Measurements from ENCODE around the gene FREY1. TPM values are rescaled to one million over a fixed set of nuclear protein-coding genes. Genes with fewer than 3 reads are reported as not detected.

Gene FREY1
- total and polyA plus RNA-seq, 2 of the 4 experiments (the other 2 are of a cell fraction): 0.21 TPM; not detected in 1

DNA sequence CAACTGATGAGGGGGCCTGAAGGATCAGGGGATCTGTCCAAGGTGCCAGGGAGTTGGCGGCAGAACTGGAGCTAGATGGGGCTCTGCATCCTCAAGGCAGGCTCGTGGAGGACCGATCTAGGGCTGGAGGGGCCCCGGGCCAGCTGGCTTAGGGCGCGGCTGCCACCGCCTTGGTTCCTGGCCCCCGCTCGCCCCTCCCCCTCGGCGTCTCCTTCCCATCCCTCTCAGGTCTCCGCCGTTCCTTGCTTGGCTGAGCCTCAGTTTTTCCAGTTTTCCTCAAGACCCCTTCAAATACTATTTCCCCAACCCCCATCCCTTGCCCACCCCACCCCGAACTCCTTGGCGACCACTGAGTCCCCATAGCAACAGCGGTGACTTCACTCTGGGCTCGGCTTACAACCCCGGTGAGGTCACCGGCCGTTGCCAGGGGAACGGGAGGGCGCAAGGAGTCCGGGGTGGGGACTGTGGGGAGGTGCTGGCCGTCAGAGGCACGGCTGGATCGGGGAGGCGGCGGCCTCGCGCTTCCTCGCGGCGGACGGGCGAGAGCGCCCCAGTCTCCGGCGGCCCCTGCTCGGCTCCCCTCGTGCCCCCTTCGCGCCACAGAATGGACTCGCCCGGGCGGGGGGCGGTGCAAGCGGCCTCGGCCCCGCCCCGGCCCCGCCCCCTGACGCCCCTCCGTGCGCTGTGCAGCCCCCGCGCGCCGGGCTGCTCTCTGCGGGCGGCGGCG lies 7.5 kb downstream of the FREY1 start:
- Histone ChIP-seq H3K56ac (ENCODE audit: extremely low read depth, insufficient read depth, low read length) (peak overlapping the region; percentile 30; the same call in 1 of the 2 replicates), H3K36me3 (ENCODE audit: control insufficient read depth, insufficient read depth, low read length) (peaks cover 13% of the 10 kb centered on the region), H4K5ac (ENCODE audit: low read depth, low read length) (no peak overlapping the region), H2AK9ac (replicated peaks; ENCODE audit: low read depth, low read length, poor library complexity) (peak overlapping the region; percentile 93), H3K9ac (ENCODE audit: low read depth, low read length) (peak overlapping the region; percentile 64; the same call in 1 of the 2 replicates), H3K79me1 (ENCODE audit: low read depth in 1 of 2, low read length in 2 of 2) (peaks cover 0 to 4% of the 10 kb centered on the region in 2 experiments; a peak in 1 of 4 replicates), H2BK15ac (ENCODE audit: low read depth, low read length) (peak overlapping the region; percentile 85; the same call in 1 of the 3 replicates), H4K20me1 (ENCODE audit: insufficient read depth, low read length) (peaks cover 19% of the 10 kb centered on the region), H3K4me1 (ENCODE audit: control insufficient read depth, insufficient read depth, low read length) (peaks cover 7% of the 10 kb centered on the region; the same call in 1 of the 2 replicates), H3K4me2 (ENCODE audit: low read depth, low read length) (peak overlapping the region; percentile 49), H3K9me1 (ENCODE audit: insufficient read depth, low read length) (no peaks in the 10 kb centered on the region; the same call in 1 of the 2 replicates), H4K91ac (ENCODE audit: insufficient read depth, low read depth, low read length) (peak overlapping the region; percentile 61; the same call in 1 of the 2 replicates), H3K27ac (ENCODE audit: insufficient read depth, low read length) (peak overlapping the region; percentile 89), H2BK20ac (ENCODE audit: low read depth, low read length) (no peak overlapping the region; the same call in 1 of the 2 replicates), H3K18ac (ENCODE audit: low read depth, low read length) (no peak overlapping the region; the same call in 1 of the 2 replicates), H3K23ac (ENCODE audit: low read depth, low read length) (peak overlapping the region; percentile 84), H2AK5ac (ENCODE audit: low read depth, low read length) (peak overlapping the region; percentile 50; the same call in 1 of the 2 replicates), H3K4ac (ENCODE audit: low read depth, low read length) (peak overlapping the region; percentile 72), H3K27me3 (ENCODE audit: control insufficient read depth, insufficient read depth, low read length) (peaks cover 24% of the 10 kb centered on the region), H2AFZ (replicated peaks; ENCODE audit: low read length, poor library complexity) (peak overlapping the region; percentile 96), H4K8ac (ENCODE audit: low read depth in 2 of 2, low read length in 2 of 2) (peak overlapping the region in 1 of 2 experiments; percentile 79; a peak in 1 of 4 replicates), H3K9me3 (ENCODE audit: control insufficient read depth, insufficient read depth, low read length) (no peaks in the 10 kb centered on the region), H2BK120ac (ENCODE audit: low read depth, low read length) (peak overlapping the region; percentile 96), H2BK5ac (ENCODE audit: low read depth, low read length, poor library complexity, severe bottlenecking) (peak overlapping the region; percentile 87), H3K14ac (replicated peaks; ENCODE audit: low read depth, low read length) (no peak overlapping the region; the same call in 1 of the 2 replicates), H3K4me3 (ENCODE audit: insufficient read depth, low read depth, low read length) (peak overlapping the region; percentile 49)
- in situ Hi-C loops (cut with MboI; ENCODE audit: low sequenced_read_pairs) (no loop called here), dilution Hi-C loops (cut with HindIII; ENCODE audit: low sequenced_read_pairs, unreplicated experiment) (no loop called here), intact Hi-C loops (cut with micrococcal nuclease) (no loop called here)
- no TSS peak for BruUV-seq (replicated peaks)
- ATAC-seq (ENCODE audit: low read depth): peak; percentile 90
- 0% methylated on average over 30 of the region's 62 CpGs; no CpG with 5 or more reads in 1 of the 2 experiments for WGBS, 2 experiments (ENCODE audit: extremely low coverage in 2 of 2, insufficient read length in 1 of 2)
- ChIA-PET CTCF (interaction anchor here (1.3 kb wide), 1 partner anchor 27 kb away, joined by 3 read pairs; no protein-coding TSS in a partner anchor), POLR2A (ENCODE audit: unreplicated experiment) (no interaction called here)
- peak; percentile 90 for DNase-seq
- TF ChIP-seq RCOR1 (IDR thresholded peaks at IDR 0.05; ENCODE audit: insufficient replicate concordance, low read length) (no peak), RFX5 (IDR thresholded peaks at IDR 0.05; ENCODE audit: low read depth, low read length) (no peak), CHD1 (IDR thresholded peaks at IDR 0.05; ENCODE audit: low read depth, low read length) (peak; percentile 95; the same call in 1 of the 2 replicates), MAFK (IDR thresholded peaks at IDR 0.05; ENCODE audit: low read depth, low read length) (no peak), POLR2A (IDR thresholded peaks at IDR 0.05; ENCODE audit: low read depth, low read length) (no peak), MAZ (IDR thresholded peaks at IDR 0.05; ENCODE audit: borderline replicate concordance, low read depth, low read length) (peak; percentile 49; the same call in 1 of the 2 replicates), BHLHE40 (IDR thresholded peaks at IDR 0.05; ENCODE audit: low read depth, low read length) (peak; percentile 96), CTCF (conservative IDR thresholded peaks at IDR 0.05; ENCODE audit: low read depth, low read length) (no peak), MXI1 (IDR thresholded peaks at IDR 0.05; ENCODE audit: borderline replicate concordance, low read depth, low read length) (no peak), CEBPB (IDR thresholded peaks at IDR 0.05; ENCODE audit: low read depth, low read length) (peak; percentile 27; the same call in 1 of the 2 replicates), SMC3 (IDR thresholded peaks at IDR 0.05; ENCODE audit: low read depth, low read length) (no peak), NFE2L2 (IDR thresholded peaks at IDR 0.05; ENCODE audit: low read depth, low read length) (no peak), RAD21 (IDR thresholded peaks at IDR 0.05; ENCODE audit: low read length) (0 out of 2 replicates have a peak, but pooled peaks have one; percentile 2)
- TF ChIP-seq, protein P1, sequence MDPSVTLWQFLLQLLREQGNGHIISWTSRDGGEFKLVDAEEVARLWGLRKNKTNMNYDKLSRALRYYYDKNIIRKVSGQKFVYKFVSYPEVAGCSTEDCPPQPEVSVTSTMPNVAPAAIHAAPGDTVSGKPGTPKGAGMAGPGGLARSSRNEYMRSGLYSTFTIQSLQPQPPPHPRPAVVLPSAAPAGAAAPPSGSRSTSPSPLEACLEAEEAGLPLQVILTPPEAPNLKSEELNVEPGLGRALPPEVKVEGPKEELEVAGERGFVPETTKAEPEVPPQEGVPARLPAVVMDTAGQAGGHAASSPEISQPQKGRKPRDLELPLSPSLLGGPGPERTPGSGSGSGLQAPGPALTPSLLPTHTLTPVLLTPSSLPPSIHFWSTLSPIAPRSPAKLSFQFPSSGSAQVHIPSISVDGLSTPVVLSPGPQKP (IDR thresholded peaks at IDR 0.05; ENCODE audit: borderline replicate concordance, low read depth, low read length): no peak
